Measurements from ENCODE around the gene RAMP3. TPM values are rescaled to one million over a fixed set of nuclear protein-coding genes. Genes with fewer than 3 reads are reported as not detected.

Gene RAMP3
- total RNA-seq, 1 donor from 2014 or later = not detected

GRCh38 chr7:45215601-45216062 is 58.0 kb downstream of the RAMP3 start:
- FAIRE-seq = no peak
- Histone ChIP-seq H3K27me3 (ENCODE audit: insufficient read depth, low read length) (peaks cover 8% of the 10 kb centered on the region), H3K4me2 (ENCODE audit: low read length) (no peak overlapping the region), H4K20me1 (ENCODE audit: insufficient read depth, low read length) (no peaks in the 10 kb centered on the region), H3K79me2 (ENCODE audit: insufficient read depth, low read length) (no peaks in the 10 kb centered on the region), H3K9me3 (ENCODE audit: insufficient read depth, low read depth, low read length) (no peaks in the 10 kb centered on the region), H3K4me1 (ENCODE audit: insufficient read depth, low read length) (no peaks in the 10 kb centered on the region), H3K9ac (ENCODE audit: low read length) (no peak overlapping the region), H3K36me3 (ENCODE audit: insufficient read depth, low read length) (no peaks in the 10 kb centered on the region), H2AFZ (ENCODE audit: low read depth, low read length) (no peak overlapping the region), H3K27ac (ENCODE audit: low read depth, low read length) (no peak overlapping the region), H3K4me3 (ENCODE audit: insufficient read depth, low read depth, low read length) (no peak overlapping the region)
- H3K27me3 Mint-ChIP-seq (ENCODE audit: low read depth, unreplicated experiment) = peaks cover 46% of the 10 kb centered on the region
- TF ChIP-seq EZH2 (IDR thresholded peaks at IDR 0.05; ENCODE audit: insufficient read depth, low read length) (no peak), CTCF (IDR thresholded peaks at IDR 0.05; ENCODE audit: insufficient read depth, low read depth, low read length) (no peak)
- no peaks in the 10 kb centered on the region for H3K4me1 Mint-ChIP-seq (ENCODE audit: low read depth, unreplicated experiment)
- H3K36me3 Mint-ChIP-seq (ENCODE audit: low read depth, unreplicated experiment) = no peaks in the 10 kb centered on the region
- peaks cover 5% of the 10 kb centered on the region for H3K9me3 Mint-ChIP-seq (ENCODE audit: unreplicated experiment)
- DNase-seq (ENCODE audit: low read depth) = no peak
- no peak overlapping the region for H3K4me3 Mint-ChIP-seq (ENCODE audit: unreplicated experiment)
- no peak overlapping the region for H3K27ac Mint-ChIP-seq (ENCODE audit: unreplicated experiment)

- Histone ChIP-seq H3K9ac (ENCODE audit: low read length) (no peak overlapping the region), H3K36me3 (ENCODE audit: insufficient read depth, low read length) (no peaks in the 10 kb centered on the region), H3K27ac (ENCODE audit: low read depth, low read length) (no peak overlapping the region), H3K4me1 (ENCODE audit: insufficient read depth, low read length) (no peaks in the 10 kb centered on the region), H3K79me2 (ENCODE audit: insufficient read depth, low read length) (no peaks in the 10 kb centered on the region), H3K9me3 (ENCODE audit: insufficient read depth, low read depth, low read length) (no peaks in the 10 kb centered on the region), H4K20me1 (ENCODE audit: insufficient read depth, low read length) (no peaks in the 10 kb centered on the region), H2AFZ (ENCODE audit: low read depth, low read length) (no peak overlapping the region), H3K4me2 (ENCODE audit: low read length) (no peak overlapping the region), H3K27me3 (ENCODE audit: insufficient read depth, low read length) (peaks cover 11% of the 10 kb centered on the region), H3K4me3 (ENCODE audit: insufficient read depth, low read depth, low read length) (no peak overlapping the region)
- no peaks in the 10 kb centered on the region for H3K4me1 Mint-ChIP-seq (ENCODE audit: low read depth, unreplicated experiment)
- no peak overlapping the region for H3K4me3 Mint-ChIP-seq (ENCODE audit: unreplicated experiment)
- no peak overlapping the region for H3K27ac Mint-ChIP-seq (ENCODE audit: unreplicated experiment)
- peaks cover 5% of the 10 kb centered on the region for H3K9me3 Mint-ChIP-seq (ENCODE audit: unreplicated experiment)
- DNase-seq (ENCODE audit: low read depth) (no peak), FAIRE-seq (no peak)
- no peaks in the 10 kb centered on the region for H3K36me3 Mint-ChIP-seq (ENCODE audit: low read depth, unreplicated experiment)
- no peak for TF ChIP-seq CTCF (IDR thresholded peaks at IDR 0.05; ENCODE audit: insufficient read depth, low read depth, low read length)
- no peak for TF ChIP-seq EZH2 (IDR thresholded peaks at IDR 0.05; ENCODE audit: insufficient read depth, low read length)
- peaks cover 46% of the 10 kb centered on the region for H3K27me3 Mint-ChIP-seq (ENCODE audit: low read depth, unreplicated experiment)
Observed at GRCh38 chr7:45216181-45216580, 58.6 kb downstream of the RAMP3 start.

GRCh38 chr7:45216622-45217165 is 59.1 kb downstream of the RAMP3 start:
- Histone ChIP-seq H3K9ac (ENCODE audit: low read length) (no peak overlapping the region), H3K79me2 (ENCODE audit: insufficient read depth, low read length) (no peaks in the 10 kb centered on the region), H4K20me1 (ENCODE audit: insufficient read depth, low read length) (no peaks in the 10 kb centered on the region), H3K27me3 (ENCODE audit: insufficient read depth, low read length) (peaks cover 11% of the 10 kb centered on the region), H3K36me3 (ENCODE audit: insufficient read depth, low read length) (no peaks in the 10 kb centered on the region), H2AFZ (ENCODE audit: low read depth, low read length) (no peak overlapping the region), H3K4me2 (ENCODE audit: low read length) (no peak overlapping the region), H3K27ac (ENCODE audit: low read depth, low read length) (no peak overlapping the region), H3K4me1 (ENCODE audit: insufficient read depth, low read length) (no peaks in the 10 kb centered on the region), H3K9me3 (ENCODE audit: insufficient read depth, low read depth, low read length) (no peaks in the 10 kb centered on the region), H3K4me3 (ENCODE audit: insufficient read depth, low read depth, low read length) (no peak overlapping the region)
- Mint-ChIP-seq H3K27ac (ENCODE audit: unreplicated experiment) (no peak overlapping the region), H3K36me3 (ENCODE audit: low read depth, unreplicated experiment) (no peaks in the 10 kb centered on the region), H3K27me3 (ENCODE audit: low read depth, unreplicated experiment) (peaks cover 41% of the 10 kb centered on the region), H3K4me3 (ENCODE audit: unreplicated experiment) (no peak overlapping the region), H3K9me3 (ENCODE audit: unreplicated experiment) (peaks cover 5% of the 10 kb centered on the region), H3K4me1 (ENCODE audit: low read depth, unreplicated experiment) (no peaks in the 10 kb centered on the region)
- TF ChIP-seq EZH2 (IDR thresholded peaks at IDR 0.05; ENCODE audit: insufficient read depth, low read length) (no peak), CTCF (IDR thresholded peaks at IDR 0.05; ENCODE audit: insufficient read depth, low read depth, low read length) (no peak)
- FAIRE-seq (no peak), DNase-seq (ENCODE audit: low read depth) (no peak)

Measured in astrocyte (in vitro differentiated cells and primary cell).